ENCODE results near the gene TMEM238L. TPM values are rescaled to one million over a fixed set of nuclear protein-coding genes. Genes with fewer than 3 reads are reported as not detected.

Gene TMEM238L
- total RNA-seq, 4 donors from 2014 or later: not detected

GRCh38 chr17:10831696-10832095 is 27.8 kb upstream of the TMEM238L start:
- Histone ChIP-seq H3K9me3 (no peaks in the 10 kb centered on the region), H3K4me1 (no peaks in the 10 kb centered on the region), H3K36me3 (no peaks in the 10 kb centered on the region), H3K27me3 (peaks cover under 1% of the 10 kb centered on the region), H3K4me3 (no peak overlapping the region), H3K27ac (no peak overlapping the region)
- WGBS, 2 donors (ENCODE audit: low coverage in 1 of 2): 89 to 96% methylated on average over 5 of the region's 5 CpGs
- ATAC-seq: no peak
- TF ChIP-seq POLR2AphosphoS5 (IDR thresholded peaks at IDR 0.05) (no peak), POLR2A (IDR thresholded peaks at IDR 0.05) (no peak), CTCF (IDR thresholded peaks at IDR 0.05) (no peak), EP300 (IDR thresholded peaks at IDR 0.05) (no peak)

GRCh38 chr17:10827898-10828552 is 24.1 kb upstream of the TMEM238L start:
- H3K36me3 ChIP-seq: no peaks in the 10 kb centered on the region
- no peaks in the 10 kb centered on the region for H3K27me3 ChIP-seq
- ATAC-seq: no peak
- TF ChIP-seq EP300 (IDR thresholded peaks at IDR 0.05) (no peak), POLR2AphosphoS5 (IDR thresholded peaks at IDR 0.05) (no peak), POLR2A (IDR thresholded peaks at IDR 0.05) (no peak), CTCF (IDR thresholded peaks at IDR 0.05) (no peak)
- 68 to 77% methylated on average over 4 to 5 of the region's 5 CpGs for WGBS, 2 donors (ENCODE audit: low coverage in 1 of 2)
- no peaks in the 10 kb centered on the region for H3K9me3 ChIP-seq
- no peak overlapping the region for H3K27ac ChIP-seq
- H3K4me1 ChIP-seq: no peaks in the 10 kb centered on the region
- H3K4me3 ChIP-seq: no peak overlapping the region

- TF ChIP-seq POLR2AphosphoS5 (IDR thresholded peaks at IDR 0.05) (no peak), POLR2A (IDR thresholded peaks at IDR 0.05) (no peak), EP300 (IDR thresholded peaks at IDR 0.05) (no peak), CTCF (IDR thresholded peaks at IDR 0.05) (no peak)
- Histone ChIP-seq H3K4me3 (no peak overlapping the region), H3K4me1 (no peaks in the 10 kb centered on the region), H3K9me3 (no peaks in the 10 kb centered on the region), H3K27me3 (no peaks in the 10 kb centered on the region), H3K36me3 (no peaks in the 10 kb centered on the region), H3K27ac (no peak overlapping the region)
- ATAC-seq: no peak
- 82 to 85% methylated on average over 6 to 7 of the region's 7 CpGs for WGBS, 2 donors (ENCODE audit: low coverage in 1 of 2)
Observed at GRCh38 chr17:10824874-10825273, 21.0 kb upstream of the TMEM238L start.

GRCh38 chr17:10821770-10822169 is 17.9 kb upstream of the TMEM238L start:
- no peak for ATAC-seq
- Histone ChIP-seq H3K36me3 (no peaks in the 10 kb centered on the region), H3K9me3 (no peaks in the 10 kb centered on the region), H3K27ac (no peak overlapping the region), H3K4me1 (no peaks in the 10 kb centered on the region), H3K4me3 (no peak overlapping the region), H3K27me3 (no peaks in the 10 kb centered on the region)
- TF ChIP-seq POLR2A (IDR thresholded peaks at IDR 0.05) (no peak), CTCF (IDR thresholded peaks at IDR 0.05) (no peak), POLR2AphosphoS5 (IDR thresholded peaks at IDR 0.05) (no peak), EP300 (IDR thresholded peaks at IDR 0.05) (no peak)

GRCh38 chr17:10821054-10821453 is 17.2 kb upstream of the TMEM238L start:
- no peaks in the 10 kb centered on the region for H3K9me3 ChIP-seq
- TF ChIP-seq CTCF (IDR thresholded peaks at IDR 0.05) (no peak), POLR2A (IDR thresholded peaks at IDR 0.05) (no peak), EP300 (IDR thresholded peaks at IDR 0.05) (no peak), POLR2AphosphoS5 (IDR thresholded peaks at IDR 0.05) (no peak)
- 20 to 37% methylated on average over 1 to 4 of the region's 4 CpGs for WGBS, 2 donors (ENCODE audit: low coverage in 1 of 2)
- no peak overlapping the region for H3K4me3 ChIP-seq
- ATAC-seq: no peak
- H3K4me1 ChIP-seq: no peaks in the 10 kb centered on the region
- H3K27me3 ChIP-seq: no peaks in the 10 kb centered on the region
- H3K27ac ChIP-seq: no peak overlapping the region
- no peaks in the 10 kb centered on the region for H3K36me3 ChIP-seq

Data from gastroesophageal sphincter (tissue), 4 donors.